GM19395 (cell line): ENCODE data around the gene VPS33A.

Source experiments
- ATAC-seq: cut with Tn5 transposase; IDR thresholded peaks from one replicate; pipeline ENCODE4 v1.9.1; 2021; ENCODE audit warnings: mild to moderate bottlenecking, moderate library complexity; ENCODE audit not compliant: unreplicated experiment

The VPS33A gene

GRCh38 chr12:122184517-122184916 is 81.8 kb downstream of the VPS33A start:
- no peak for ATAC-seq

DNA sequence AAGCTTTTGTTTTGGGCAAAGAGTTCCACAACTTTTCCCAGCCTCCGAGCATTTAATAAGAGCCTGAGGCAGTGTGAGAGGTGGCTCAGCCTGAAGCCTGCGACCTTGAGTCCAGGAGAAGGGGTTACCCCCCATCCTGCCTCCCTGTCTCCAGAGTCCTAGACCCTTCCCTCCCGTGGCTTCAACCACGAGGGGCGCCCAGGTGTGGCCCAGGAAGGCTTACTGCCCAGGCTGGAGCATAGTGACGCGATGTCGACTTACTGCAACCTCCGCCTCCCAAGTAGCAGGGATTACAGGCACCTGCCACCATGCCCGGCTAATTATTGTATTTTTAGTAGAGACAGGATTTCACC is 82.7 kb downstream of the VPS33A start:
- no peak for ATAC-seq

DNA sequence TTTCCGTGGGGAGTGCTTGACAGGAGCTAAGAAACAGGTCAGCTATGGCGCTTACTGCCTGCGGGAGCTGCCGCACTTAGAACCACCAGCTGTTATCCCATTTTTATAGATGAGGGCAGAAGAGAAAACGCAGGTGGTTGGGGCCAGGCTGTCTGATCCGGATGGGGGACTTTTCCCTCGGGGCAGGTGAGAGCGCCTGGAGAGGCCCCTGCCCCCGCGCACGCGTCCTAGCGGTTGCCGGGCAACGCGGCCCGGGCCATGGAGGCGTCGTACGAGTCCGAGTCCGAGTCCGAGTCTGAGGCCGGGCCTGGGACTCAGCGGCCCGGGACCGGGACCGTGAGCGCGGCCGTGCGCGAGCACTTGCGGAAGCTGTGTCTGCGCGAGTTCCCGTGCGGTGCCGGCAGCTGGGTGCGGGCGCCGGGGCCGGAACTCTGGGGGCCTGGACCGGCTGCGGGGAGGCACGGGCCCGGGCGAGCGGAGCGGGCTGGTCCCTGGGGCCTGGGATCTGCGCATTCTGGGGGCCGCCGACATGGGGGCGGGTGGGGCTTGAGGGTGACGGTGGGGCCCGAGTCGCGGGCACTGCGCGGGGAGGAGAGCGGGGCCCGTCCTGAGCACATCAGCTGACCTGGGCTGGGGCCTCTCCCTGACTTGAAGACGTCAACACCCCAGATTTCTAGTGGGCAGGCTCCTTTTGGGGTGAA is 83.3 kb downstream of the VPS33A start, which contains the start of gene LRRC43:
LRRC43 (plus strand) TSS at position 237 of the 701 bp plus-strand sequence; CDS start at position 259, 22 bp downstream.
- ATAC-seq, result no peak
